HepG2 (cell line): ENCODE data around the gene NATD1. TPM values are rescaled to one million over a fixed set of nuclear protein-coding genes. Genes with fewer than 3 reads are reported as not detected.

Experiments
- EED ChIP-seq: sonication (generic); formaldehyde crosslinking; IDR thresholded peaks from 2 replicates; pipeline ENCODE4 v1.5.0; 2020; ENCODE audit warnings: mild to moderate bottlenecking, missing genetic modification reagents
- GATAD1 ChIP-seq: IDR thresholded peaks from 2 replicates; pipeline ENCODE4 v1.6.1; 2016; ENCODE audit warnings: missing genetic modification reagents, missing compliant biosample characterization
- HNF4A ChIP-seq: sonication (generic); formaldehyde crosslinking; IDR thresholded peaks from 2 replicates; pipeline ENCODE4 v1.4.0; 2020; ENCODE audit warnings: missing genetic modification reagents
- HNRNPLL ChIP-seq: fragments of 200-400 bp; formaldehyde crosslinking; IDR thresholded peaks from 2 replicates; pipeline ENCODE4 v1.6.1; 2017; ENCODE audit warnings: mild to moderate bottlenecking, low read depth, low read length; ENCODE audit not compliant: poor library complexity, severe bottlenecking
- KMT2A ChIP-seq: sonication (generic); formaldehyde crosslinking; IDR thresholded peaks from 2 replicates; pipeline ENCODE4 v1.4.0; 2020; ENCODE audit warnings: missing genetic modification reagents
- MBD4 ChIP-seq: IDR thresholded peaks from 2 replicates; pipeline ENCODE4 v1.6.1; 2012; ENCODE audit warnings: low read length, inconsistent platforms, borderline replicate concordance
- NFYB ChIP-seq: sonication (generic); formaldehyde crosslinking; IDR thresholded peaks from 2 replicates; pipeline ENCODE4 v1.4.0; 2020; ENCODE audit warnings: missing genetic modification reagents
- RAD21 ChIP-seq: fragments of 450-650 bp; formaldehyde crosslinking; IDR thresholded peaks from 2 replicates; pipeline ENCODE4 v1.5.0; 2020; ENCODE audit warnings: mild to moderate bottlenecking
- THAP11 ChIP-seq: IDR thresholded peaks from 2 replicates; pipeline ENCODE4 v1.6.1; 2016; ENCODE audit warnings: missing biosample characterization, missing genetic modification reagents
- ZBTB49 ChIP-seq: sonication (generic); formaldehyde crosslinking; IDR thresholded peaks from 2 replicates; pipeline ENCODE4 v1.4.0; 2020; ENCODE audit warnings: missing genetic modification reagents, borderline replicate concordance
- ZC3H4 ChIP-seq: sonication (generic); formaldehyde crosslinking; IDR thresholded peaks from 2 replicates; pipeline ENCODE4 v1.4.0; 2020; ENCODE audit warnings: missing genetic modification reagents, borderline replicate concordance
- ZFP41 ChIP-seq: sonication (generic); formaldehyde crosslinking; IDR thresholded peaks from 2 replicates; pipeline ENCODE4 v1.4.0; 2020; ENCODE audit warnings: mild to moderate bottlenecking, missing genetic modification reagents, borderline replicate concordance
- ZNF547 ChIP-seq: sonication (generic); formaldehyde crosslinking; IDR thresholded peaks from 2 replicates; pipeline ENCODE4 v1.5.1; 2020; ENCODE audit warnings: mild to moderate bottlenecking, missing genetic modification reagents
- polyA plus RNA-seq, 8 experiments: library from polyadenylated mRNA; depleted of rRNA in 3 of 8; stranded (reverse) in 7 of 8; unstranded in 1 of 8; fragments of >200 nt; fragmentation: Illumina TruSeq in 4 of 8; extraction: Trizol in 4 of 8; gene quantifications; 2 replicates each; pipeline versions ENCODE4 v1.2.1 to v1.2.3, GENCODE V29; 2011 to 2016; ENCODE audit warnings: low read depth in 4 of 8, missing spikeins in 1 of 8, mixed read lengths in 1 of 8; ENCODE audit not compliant: insufficient read depth in 1 of 8
- total RNA-seq, 5 experiments: library from RNA; depleted of rRNA; stranded (reverse); fragments of >200 nt; fragmentation: Illumina TruSeq; extraction: Trizol; gene quantifications; 2 replicates each; pipeline ENCODE4 v1.2.3, GENCODE V29; 2016; ENCODE audit warnings: low read depth in 1 of 5
- TF ChIP-seq, protein P1 (sequence below): sonication (generic); formaldehyde crosslinking; IDR thresholded peaks from 2 replicates; pipeline ENCODE4 v1.5.0; 2020; ENCODE audit warnings: mild to moderate bottlenecking, missing genetic modification reagents

The NATD1 gene
- total and polyA plus RNA-seq, 2 of the 13 experiments (the other 11 are each of a cell fraction or from before 2014, with no cell fraction given) = 0.31 to 2.3 TPM

- TF ChIP-seq, protein P1, sequence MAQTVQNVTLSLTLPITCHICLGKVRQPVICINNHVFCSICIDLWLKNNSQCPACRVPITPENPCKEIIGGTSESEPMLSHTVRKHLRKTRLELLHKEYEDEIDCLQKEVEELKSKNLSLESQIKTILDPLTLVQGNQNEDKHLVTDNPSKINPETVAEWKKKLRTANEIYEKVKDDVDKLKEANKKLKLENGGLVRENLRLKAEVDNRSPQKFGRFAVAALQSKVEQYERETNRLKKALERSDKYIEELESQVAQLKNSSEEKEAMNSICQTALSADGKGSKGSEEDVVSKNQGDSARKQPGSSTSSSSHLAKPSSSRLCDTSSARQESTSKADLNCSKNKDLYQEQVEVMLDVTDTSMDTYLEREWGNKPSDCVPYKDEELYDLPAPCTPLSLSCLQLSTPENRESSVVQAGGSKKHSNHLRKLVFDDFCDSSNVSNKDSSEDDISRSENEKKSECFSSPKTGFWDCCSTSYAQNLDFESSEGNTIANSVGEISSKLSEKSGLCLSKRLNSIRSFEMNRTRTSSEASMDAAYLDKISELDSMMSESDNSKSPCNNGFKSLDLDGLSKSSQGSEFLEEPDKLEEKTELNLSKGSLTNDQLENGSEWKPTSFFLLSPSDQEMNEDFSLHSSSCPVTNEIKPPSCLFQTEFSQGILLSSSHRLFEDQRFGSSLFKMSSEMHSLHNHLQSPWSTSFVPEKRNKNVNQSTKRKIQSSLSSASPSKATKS (CRISPR knock-in tag) = no peak
- TF ChIP-seq RAD21 (CRISPR knock-in tag) (no peak), NFYB (CRISPR knock-in tag) (peak; percentile 80), ZNF547 (CRISPR knock-in tag) (no peak), HNRNPLL (peak; percentile 79), GATAD1 (CRISPR knock-in tag) (no peak), ZC3H4 (no peak), KMT2A (CRISPR knock-in tag) (no peak), EED (no peak), ZFP41 (no peak), MBD4 (no peak), HNF4A (CRISPR knock-in tag) (no peak), ZBTB49 (CRISPR knock-in tag) (no peak), THAP11 (CRISPR knock-in tag) (0 out of 2 replicates have a peak, but pooled peaks have one; percentile 37)
Measured at GRCh38 chr17:21252796-21253645, at the start of gene NATD1 (continued).
